HCT116 (cell line): ENCODE measurements around the gene PLA1A. TPM values are rescaled to one million over a fixed set of nuclear protein-coding genes. Genes with fewer than 3 reads are reported as not detected.

Experiments used
- ATAC-seq: fragments of 200-7000 bp; cut with Tn5 transposase; 2 replicates; pipeline ENCODE4 v1.9.1; 2020; ENCODE audit warnings: mild to moderate bottlenecking, moderate library complexity
- BruUV-seq: library from RNA; stranded (reverse); fragments of 400-500 nt; replicated peaks from 2 replicates; lab custom pipeline; 2021; lab: Mats Ljungman, UMichigan
- CTCF ChIA-PET: fragments of 300-600 bp; sonication (Branson Sonifier 250); formaldehyde crosslinking; loops from one replicate; lab custom pipeline; 2021; ENCODE audit warnings: antibody characterized with exemption; lab: Charles Lee
- POLR2A ChIA-PET: fragments of 300-600, 350-600 bp; sonication (Branson Sonifier 250); formaldehyde crosslinking; loops from one replicate; lab custom pipeline; 2021; ENCODE audit warnings: antibody characterized with exemption; lab: Charles Lee
- RAD21 ChIA-PET, 2 experiments: fragments of 300-600 bp; sonication (Branson Sonifier 250); formaldehyde crosslinking; loops; one replicate each; lab custom pipeline; 2023; ENCODE audit warnings: low total read pairs in 2 of 2; ENCODE audit not compliant: uncharacterized antibody in 2 of 2, unreplicated experiment in 2 of 2, low non-redundant PET in 1 of 2; lab: Charles Lee
- DNase-seq: peaks from one replicate; pipeline ENCODE4 v3.0.0-alpha.2; 2010; ENCODE audit warnings: low read depth, low spot score
- H2AFZ ChIP-seq: fragments of 200-600 bp; shearing (Covaris generic), sonication (generic); 2 replicates; pipeline ENCODE4 v1.6.1; 2017; ENCODE audit warnings: low read depth, mixed run types, mixed read lengths, antibody characterized with exemption, low read length; ENCODE audit not compliant: poor library complexity, severe bottlenecking
- H3K27ac ChIP-seq: 2 replicates; pipeline ENCODE4 v1.5.1; 2012; ENCODE audit warnings: low read depth, low read length
- H3K27me3 ChIP-seq: fragments of 200-600 bp; sonication (generic); 2 replicates; pipeline ENCODE4 v1.6.1; 2016; ENCODE audit warnings: mixed run types, low read length, mixed read lengths; ENCODE audit not compliant: insufficient read depth
- H3K36me3 ChIP-seq, 2 experiments: fragments of 200-500 bp in 1 of 2; fragments of 200-600 bp in 1 of 2; sonication (Bioruptor generic) in 1 of 2; sonication (generic) in 1 of 2; 2 replicates each; pipeline versions ENCODE4 v1.5.1 to v1.6.1; 2014 to 2016; ENCODE audit warnings: low read length in 2 of 2, inconsistent platforms in 1 of 2, mixed read lengths in 1 of 2, mixed run types in 1 of 2; ENCODE audit not compliant: insufficient read depth in 2 of 2, control insufficient read depth in 1 of 2
- H3K4me1 ChIP-seq, 2 experiments: fragments of 200-600 bp in 1 of 2; sonication (generic) in 1 of 2; 2 replicates each; pipeline versions ENCODE4 v1.5.1 to v1.6.1; 2012 to 2017; ENCODE audit warnings: low read length in 2 of 2, inconsistent platforms in 1 of 2, mild to moderate bottlenecking in 1 of 2, mixed read lengths in 1 of 2, mixed run types in 1 of 2, moderate library complexity in 1 of 2; ENCODE audit not compliant: insufficient read depth in 2 of 2, control insufficient read depth in 1 of 2
- H3K4me2 ChIP-seq: fragments of 200-600 bp; sonication (generic); 2 replicates; pipeline ENCODE4 v1.6.1; 2017; ENCODE audit warnings: mixed run types, low read length, mixed read lengths
- H3K4me3 ChIP-seq, 2 experiments: fragments of 200-600 bp in 1 of 2; sonication (generic) in 1 of 2; replicated peaks in 1 of 2; 2 replicates each; pipeline ENCODE4 v1.5.1; 2011 to 2016; ENCODE audit warnings: low read length in 2 of 2, control low read depth in 1 of 2, low read depth in 1 of 2, mild to moderate bottlenecking in 1 of 2, mixed read lengths in 1 of 2, mixed run types in 1 of 2
- H3K79me2 ChIP-seq: fragments of 200-600 bp; sonication (generic); 2 replicates; pipeline ENCODE4 v1.6.1; 2017; ENCODE audit warnings: mild to moderate bottlenecking, mixed run types, low read length, moderate library complexity, mixed read lengths; ENCODE audit not compliant: insufficient read depth
- H3K9ac ChIP-seq: fragments of 200-600 bp; sonication (generic); 2 replicates; pipeline ENCODE4 v1.6.1; 2016; ENCODE audit warnings: low read length, mixed read lengths
- H3K9me2 ChIP-seq: fragments of 200-600 bp; sonication (generic), shearing (Covaris generic); 2 replicates; pipeline ENCODE4 v1.6.1; 2017; ENCODE audit warnings: mixed run types, mild to moderate bottlenecking, moderate library complexity; ENCODE audit not compliant: insufficient read depth
- H3K9me3 ChIP-seq, 2 experiments: fragments of 200-500 bp in 1 of 2; fragments of 200-600 bp in 1 of 2; sonication (Bioruptor generic) in 1 of 2; sonication (generic) in 1 of 2; 2 replicates each; pipeline ENCODE4 v1.6.1; 2014 to 2017; ENCODE audit warnings: low read length in 2 of 2, mixed read lengths in 2 of 2, inconsistent platforms in 1 of 2, low read depth in 1 of 2, mild to moderate bottlenecking in 1 of 2, mixed run types in 1 of 2, moderate library complexity in 1 of 2; ENCODE audit not compliant: control insufficient read depth in 1 of 2, insufficient read depth in 1 of 2
- H4K20me1 ChIP-seq: fragments of 200-600 bp; sonication (generic), shearing (Covaris generic); 2 replicates; pipeline ENCODE4 v1.6.1; 2017; ENCODE audit warnings: mixed run types, mild to moderate bottlenecking, moderate library complexity; ENCODE audit not compliant: insufficient read depth
- CBX3 ChIP-seq: IDR thresholded peaks from 2 replicates; pipeline ENCODE4 v1.6.1; 2012; ENCODE audit warnings: low read depth
- CEBPB ChIP-seq: IDR thresholded peaks from 2 replicates; pipeline ENCODE4 v1.6.1; 2012; ENCODE audit warnings: low read depth
- CTCF ChIP-seq, 3 experiments: fragments of 200-600 bp in 1 of 3; sonication (generic) in 1 of 3; IDR thresholded peaks in 2 of 3; conservative IDR thresholded peaks in 1 of 3; 2 replicates each; pipeline ENCODE4 v1.5.1; 2012 to 2017; ENCODE audit warnings: low read depth in 2 of 3, low read length in 2 of 3, antibody characterized with exemption in 1 of 3, borderline replicate concordance in 1 of 3, control low read depth in 1 of 3, mild to moderate bottlenecking in 1 of 3, mixed read lengths in 1 of 3, mixed run types in 1 of 3, moderate library complexity in 1 of 3; ENCODE audit not compliant: insufficient read depth in 1 of 3
- EGR1 ChIP-seq: IDR thresholded peaks from 2 replicates; pipeline ENCODE4 v1.6.1; 2012; ENCODE audit warnings: low read depth
- ELF1 ChIP-seq: IDR thresholded peaks from 2 replicates; pipeline ENCODE4 v1.6.1; 2012; ENCODE audit warnings: low read depth, borderline replicate concordance
- EZH2 ChIP-seq: fragments of 200-600 bp; sonication (generic); IDR thresholded peaks from 2 replicates; pipeline ENCODE4 v1.6.1; 2017; ENCODE audit warnings: antibody characterized with exemption, mixed run types
- EZH2phosphoT487 ChIP-seq: fragments of 200-600 bp; IDR thresholded peaks from 2 replicates; pipeline ENCODE4 v1.6.1; 2018; ENCODE audit warnings: antibody characterized with exemption, borderline replicate concordance
- JUND ChIP-seq: IDR thresholded peaks from 2 replicates; pipeline ENCODE4 v1.6.1; 2012
- POLR2A ChIP-seq: IDR thresholded peaks from 2 replicates; pipeline ENCODE4 v1.7.0; 2011; ENCODE audit warnings: borderline replicate concordance; ENCODE audit not compliant: insufficient read depth, insufficient read length; ENCODE audit errors: extremely low read depth
- POLR2AphosphoS5 ChIP-seq: IDR thresholded peaks from 2 replicates; pipeline ENCODE4 v1.6.1; 2011; ENCODE audit warnings: mild to moderate bottlenecking, low read depth, low read length, moderate library complexity
- RAD21 ChIP-seq: IDR thresholded peaks from 2 replicates; pipeline ENCODE4 v1.6.1; 2012; ENCODE audit warnings: low read depth, mild to moderate bottlenecking
- SIN3A ChIP-seq: IDR thresholded peaks from 2 replicates; pipeline ENCODE4 v1.6.1; 2012; ENCODE audit warnings: low read depth
- SP1 ChIP-seq: IDR thresholded peaks from 2 replicates; pipeline ENCODE4 v1.6.1; 2012; ENCODE audit warnings: low read depth
- SRF ChIP-seq: IDR thresholded peaks from 2 replicates; pipeline ENCODE4 v1.6.1; 2012; ENCODE audit warnings: low read depth
- TCF7L2 ChIP-seq: IDR thresholded peaks from 2 replicates; pipeline ENCODE4 v1.7.0; 2011; ENCODE audit warnings: borderline replicate concordance, inconsistent platforms; ENCODE audit not compliant: insufficient read depth, insufficient read length; ENCODE audit errors: extremely low read depth
- YY1 ChIP-seq: IDR thresholded peaks from 2 replicates; pipeline ENCODE4 v1.6.1; 2011; ENCODE audit warnings: low read length, low read depth, moderate library complexity, mild to moderate bottlenecking; ENCODE audit not compliant: insufficient replicate concordance; ENCODE audit errors: extremely low read depth
- ZBTB33 ChIP-seq: IDR thresholded peaks from 2 replicates; pipeline ENCODE4 v1.6.1; 2011; ENCODE audit warnings: mild to moderate bottlenecking, low read length, moderate library complexity; ENCODE audit not compliant: insufficient replicate concordance; ENCODE audit errors: extremely low read depth
- ZNF274 ChIP-seq: fragments of 200-500 bp; sonication (Bioruptor generic); IDR thresholded peaks from 2 replicates; pipeline ENCODE4 v1.6.1; 2014; ENCODE audit warnings: mild to moderate bottlenecking, low read depth, low read length, inconsistent platforms
- intact Hi-C: fragments of 100-400 bp; cut with micrococcal nuclease; formaldehyde crosslinking; loops from 2 replicates; pipeline ENCODE4 v1.10.0; 2022
- total RNA-seq: library from RNA; stranded (reverse); gene quantifications from one replicate; pipeline ENCODE4 v1.2.1, GENCODE V29; 2021; ENCODE audit not compliant: unreplicated experiment
- TF ChIP-seq, protein P1 (sequence below): IDR thresholded peaks from 2 replicates; pipeline ENCODE4 v1.6.1; 2012
- TF ChIP-seq, protein P2 (sequence below): IDR thresholded peaks from 2 replicates; pipeline ENCODE4 v1.6.1; 2012

The PLA1A gene
- total RNA-seq, 1 experiment from 2014 or later: not detected

GRCh38 chr3:119598410-119599098 lies 869 bp downstream of the PLA1A start:
- Histone ChIP-seq H3K4me3 (no peak overlapping the region), H2AFZ (no peak overlapping the region), H3K9me2 (no peaks in the 10 kb centered on the region), H3K9ac (no peak overlapping the region), H3K4me2 (no peak overlapping the region), H3K36me3 (no peaks in the 10 kb centered on the region), H3K27ac (no peak overlapping the region), H3K79me2 (no peaks in the 10 kb centered on the region), H3K4me1 (peaks cover 0 to 18% of the 10 kb centered on the region in 2 experiments; a peak in 2 of 4 replicates), H3K27me3 (no peaks in the 10 kb centered on the region), H4K20me1 (no peaks in the 10 kb centered on the region), H3K9me3 (no peaks in the 10 kb centered on the region)
- ChIA-PET POLR2A (no interaction called here), CTCF (no interaction called here), RAD21 (no interaction called here)
- ATAC-seq: no peak
- no peak for DNase-seq
- no TSS peak for BruUV-seq
- intact Hi-C loops: no loop called here
- no peak for TF ChIP-seq ELF1
- no peak for TF ChIP-seq SIN3A
- no peak for TF ChIP-seq SRF
- no peak for TF ChIP-seq EZH2phosphoT487
- TF ChIP-seq ZNF274: no peak
- no peak for TF ChIP-seq POLR2A
- TF ChIP-seq SP1: no peak
- TF ChIP-seq RAD21: no peak
- TF ChIP-seq YY1: no peak
- TF ChIP-seq, protein P1, sequence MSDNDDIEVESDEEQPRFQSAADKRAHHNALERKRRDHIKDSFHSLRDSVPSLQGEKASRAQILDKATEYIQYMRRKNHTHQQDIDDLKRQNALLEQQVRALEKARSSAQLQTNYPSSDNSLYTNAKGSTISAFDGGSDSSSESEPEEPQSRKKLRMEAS: no peak
- TF ChIP-seq JUND: no peak
- TF ChIP-seq ZBTB33: no peak
- no peak for TF ChIP-seq TCF7L2
- TF ChIP-seq CBX3: no peak
- TF ChIP-seq CTCF (IDR thresholded peaks at IDR 0.05 in 2 of 3, conservative IDR thresholded peaks at IDR 0.05 in 1 of 3; ENCODE audit: borderline replicate concordance in 1 of 3, insufficient read depth in 1 of 3, low read depth in 2 of 3, low read length in 2 of 3): no peak
- no peak for TF ChIP-seq EGR1
- TF ChIP-seq EZH2: no peak
- TF ChIP-seq, protein P2, sequence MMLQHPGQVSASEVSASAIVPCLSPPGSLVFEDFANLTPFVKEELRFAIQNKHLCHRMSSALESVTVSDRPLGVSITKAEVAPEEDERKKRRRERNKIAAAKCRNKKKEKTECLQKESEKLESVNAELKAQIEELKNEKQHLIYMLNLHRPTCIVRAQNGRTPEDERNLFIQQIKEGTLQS: no peak
- TF ChIP-seq POLR2AphosphoS5: no peak
- TF ChIP-seq CEBPB: no peak
